Measurements from ENCODE around the gene FNBP1. TPM values are rescaled to one million over a fixed set of nuclear protein-coding genes. Genes with fewer than 3 reads are reported as not detected.

Gene FNBP1
- total RNA-seq, 3 donors from 2014 or later, result 40.9 to 176 (median 42.0) TPM

- intact Hi-C loops (cut with DNase I, micrococcal nuclease), result no loop called here
- H3K4me3 ChIP-seq, result no peak overlapping the region
- TF ChIP-seq CTCF (IDR thresholded peaks at IDR 0.05), result no peak
- no peaks in the 10 kb centered on the region for H3K9me3 ChIP-seq
- peaks cover 5% of the 10 kb centered on the region for H3K36me3 ChIP-seq (ENCODE audit: low read depth)
- ATAC-seq (no peak), DNase-seq (no peak)
- H3K4me1 ChIP-seq (ENCODE audit: low read depth), result peaks cover 20% of the 10 kb centered on the region
Measured at GRCh38 chr9:129930743-129931142, 112.2 kb downstream of the FNBP1 start.

- TF ChIP-seq CTCF (IDR thresholded peaks at IDR 0.05), result no peak
- H3K36me3 ChIP-seq (ENCODE audit: low read depth), result peaks cover 5% of the 10 kb centered on the region
- intact Hi-C loops (cut with DNase I, micrococcal nuclease), result no loop called here
- ATAC-seq (no peak), DNase-seq (no peak)
- no peak overlapping the region for H3K4me3 ChIP-seq
- H3K9me3 ChIP-seq, result no peaks in the 10 kb centered on the region
- peaks cover 16% of the 10 kb centered on the region for H3K4me1 ChIP-seq (ENCODE audit: low read depth)
Measured at GRCh38 chr9:129929496-129930125, 113.4 kb downstream of the FNBP1 start.

- ATAC-seq (no peak), DNase-seq (no peak)
- Histone ChIP-seq H3K9me3 (no peaks in the 10 kb centered on the region), H3K4me1 (ENCODE audit: low read depth) (no peaks in the 10 kb centered on the region), H3K36me3 (ENCODE audit: low read depth) (peaks cover 5% of the 10 kb centered on the region), H3K4me3 (no peak overlapping the region)
- intact Hi-C loops (cut with DNase I, micrococcal nuclease), result no loop called here
- no peak for TF ChIP-seq CTCF (IDR thresholded peaks at IDR 0.05)
Measured at GRCh38 chr9:129923589-129923988, 119.4 kb downstream of the FNBP1 start.

- H3K9me3 ChIP-seq, result no peaks in the 10 kb centered on the region
- no peaks in the 10 kb centered on the region for H3K4me1 ChIP-seq (ENCODE audit: low read depth)
- ATAC-seq, result no peak
- intact Hi-C loops (cut with DNase I, micrococcal nuclease), result no loop called here
- TF ChIP-seq CTCF (IDR thresholded peaks at IDR 0.05), result no peak
- no peak for DNase-seq
- H3K36me3 ChIP-seq (ENCODE audit: low read depth), result peaks cover 5% of the 10 kb centered on the region
- H3K4me3 ChIP-seq, result no peak overlapping the region
Measured at GRCh38 chr9:129921905-129922304, 121.1 kb downstream of the FNBP1 start.

GRCh38 chr9:129919841-129920240 lies 123.1 kb downstream of the FNBP1 start:
- Histone ChIP-seq H3K9me3 (no peaks in the 10 kb centered on the region), H3K4me1 (ENCODE audit: low read depth) (no peaks in the 10 kb centered on the region), H3K36me3 (ENCODE audit: low read depth) (no peaks in the 10 kb centered on the region), H3K4me3 (no peak overlapping the region)
- no peak for ATAC-seq
- intact Hi-C loops (cut with DNase I, micrococcal nuclease), result no loop called here
- no peak for TF ChIP-seq CTCF (IDR thresholded peaks at IDR 0.05)
- DNase-seq, result no peak

- no peaks in the 10 kb centered on the region for H3K36me3 ChIP-seq (ENCODE audit: low read depth)
- TF ChIP-seq CTCF (IDR thresholded peaks at IDR 0.05), result no peak
Measured at GRCh38 chr9:129919277-129919676, 123.7 kb downstream of the FNBP1 start.

More at GRCh38 chr9:129919277-129919676, 123.7 kb downstream of the FNBP1 start:
- no peak overlapping the region for H3K4me3 ChIP-seq
- ATAC-seq, result no peak
- DNase-seq, result no peak
- H3K9me3 ChIP-seq, result no peaks in the 10 kb centered on the region
- no peaks in the 10 kb centered on the region for H3K4me1 ChIP-seq (ENCODE audit: low read depth)
- intact Hi-C loops (cut with DNase I, micrococcal nuclease), result no loop called here
